Fibroblast of lung (primary cell): ENCODE results near the gene SUPV3L1. TPM values are rescaled to one million over a fixed set of nuclear protein-coding genes. Genes with fewer than 3 reads are reported as not detected.

Experiments used
- DNase-seq, 2 donors: peaks; one replicate each; pipeline versions ENCODE4 v3.0.0 to v3.0.0-alpha.2; 2010; ENCODE audit warnings: low read depth in 2 of 2
- H2AFZ ChIP-seq: 2 replicates; pipeline ENCODE4 v1.5.1; 2012; ENCODE audit warnings: low read length, control low read depth, inconsistent platforms
- H3K27ac ChIP-seq: 2 replicates; pipeline ENCODE4 v1.5.1; 2011; ENCODE audit warnings: low read length, control low read depth; ENCODE audit not compliant: insufficient read depth
- H3K27me3 ChIP-seq: 2 replicates; pipeline ENCODE4 v1.5.1; 2011; ENCODE audit warnings: mild to moderate bottlenecking, low read length; ENCODE audit not compliant: control insufficient read depth, insufficient read depth
- H3K36me3 ChIP-seq: 2 replicates; pipeline ENCODE4 v1.5.1; 2011; ENCODE audit warnings: low read length; ENCODE audit not compliant: control insufficient read depth, insufficient read depth
- H3K4me1 ChIP-seq: 2 replicates; pipeline ENCODE4 v1.5.1; 2011; ENCODE audit warnings: low read length; ENCODE audit not compliant: control insufficient read depth, insufficient read depth; ENCODE audit errors: extremely low read depth
- H3K4me2 ChIP-seq: 2 replicates; pipeline ENCODE4 v1.5.1; 2011; ENCODE audit warnings: low read length, control low read depth; ENCODE audit not compliant: insufficient read depth; ENCODE audit errors: extremely low read depth
- H3K4me3 ChIP-seq, 4 experiments: fragments of 200-600 bp in 1 of 4; sonication (generic) in 1 of 4; replicated peaks in 1 of 4; 2 replicates each; pipeline ENCODE4 v1.5.1; 2011 to 2016; ENCODE audit warnings: low read length in 4 of 4, low read depth in 3 of 4, mild to moderate bottlenecking in 3 of 4, control low read depth in 2 of 4, inconsistent platforms in 1 of 4, mixed read lengths in 1 of 4; ENCODE audit not compliant: insufficient read depth in 1 of 4; ENCODE audit errors: control extremely low read depth in 1 of 4
- H3K79me2 ChIP-seq: 2 replicates; pipeline ENCODE4 v1.5.1; 2012; ENCODE audit warnings: mild to moderate bottlenecking, low read length, inconsistent platforms; ENCODE audit not compliant: control insufficient read depth, insufficient read depth
- H3K9ac ChIP-seq: 2 replicates; pipeline ENCODE4 v1.5.1; 2011; ENCODE audit warnings: mild to moderate bottlenecking, low read length, control low read depth; ENCODE audit not compliant: insufficient read depth
- H3K9me3 ChIP-seq: 2 replicates; pipeline ENCODE4 v1.5.1; 2012; ENCODE audit warnings: low read depth, low read length; ENCODE audit not compliant: control insufficient read depth, insufficient read depth
- H4K20me1 ChIP-seq: 2 replicates; pipeline ENCODE4 v1.5.1; 2011; ENCODE audit warnings: low read length; ENCODE audit not compliant: control insufficient read depth, insufficient read depth; ENCODE audit errors: extremely low read depth
- CTCF ChIP-seq, 2 donors: IDR thresholded peaks in 1 of 2; conservative IDR thresholded peaks in 1 of 2; 1 replicate in 1 of 2; 2 replicates in 1 of 2; pipeline ENCODE4 v1.5.1; 2011 to 2012; ENCODE audit warnings: low read length in 2 of 2, control low read depth in 1 of 2, inconsistent platforms in 1 of 2, low read depth in 1 of 2, mild to moderate bottlenecking in 1 of 2
- EZH2 ChIP-seq: IDR thresholded peaks from 2 replicates; pipeline ENCODE4 v1.5.1; 2012; ENCODE audit warnings: low read length, control low read depth, mild to moderate bottlenecking; ENCODE audit errors: missing control alignments
- polyA plus RNA-seq, 2 donors: library from polyadenylated mRNA; depleted of rRNA in 1 of 2; stranded (reverse) in 1 of 2; unstranded in 1 of 2; fragments of >200 nt; gene quantifications; 2 replicates each; pipeline ENCODE4 v1.2.1, GENCODE V29; 2011 to 2012; ENCODE audit warnings: missing spikeins in 1 of 2
- total RNA-seq: library from RNA; depleted of rRNA; stranded (reverse); fragments of >200 nt; gene quantifications from 2 replicates; pipeline ENCODE4 v1.2.1, GENCODE V29; 2014

The SUPV3L1 gene
- total and polyA plus RNA-seq, 2 donors (not counting 1 experiment from before 2014, with no cell fraction given) = 31.8 to 49.5 TPM

DNA sequence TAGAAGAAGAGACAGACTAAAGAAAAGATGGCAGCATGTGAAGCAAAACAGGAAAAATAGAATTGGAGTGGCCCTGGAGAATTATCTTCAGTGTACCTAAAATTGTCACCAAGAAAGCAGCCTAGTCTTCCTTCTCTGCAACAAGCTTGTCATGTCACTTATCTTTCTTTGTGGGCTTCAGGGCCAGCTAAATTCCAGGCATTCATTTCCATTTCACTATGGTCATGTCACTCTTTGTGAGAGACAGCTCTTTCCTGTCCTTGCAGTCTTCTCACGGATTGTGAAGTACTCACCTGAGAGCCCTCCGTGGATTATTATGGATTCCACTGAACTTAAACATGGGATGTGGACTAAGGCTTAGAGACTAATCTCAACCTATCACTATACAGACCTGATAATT is 31.1 kb downstream of the SUPV3L1 start:
- H3K27ac ChIP-seq = no peak overlapping the region
- TF ChIP-seq CTCF (conservative IDR thresholded peaks at IDR 0.05 in 1 of 2, IDR thresholded peaks at IDR 0.05 in 1 of 2; ENCODE audit: low read depth in 1 of 2, low read length in 2 of 2) (no peak), EZH2 (no peak)
- no peak overlapping the region for H2AFZ ChIP-seq

DNA sequence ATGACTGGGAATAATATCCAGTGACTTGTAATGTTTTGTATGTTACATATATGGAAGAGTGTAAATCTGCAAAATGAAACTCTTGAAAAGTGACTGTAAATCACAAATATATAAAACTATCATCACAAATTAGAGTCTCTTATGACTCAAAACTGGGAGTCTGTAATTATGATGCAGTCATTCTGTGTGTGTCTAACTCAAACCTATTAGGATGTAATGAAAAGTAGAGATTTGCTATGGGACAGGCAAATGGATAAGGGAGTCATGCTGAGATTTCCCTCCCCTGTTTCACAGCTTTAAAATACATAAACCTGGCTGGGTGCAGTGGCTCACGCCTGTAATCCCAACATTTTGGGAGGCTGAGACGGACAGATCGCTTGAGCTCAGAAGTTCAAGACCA is 31.5 kb downstream of the SUPV3L1 start:
- no peak overlapping the region for H3K4me2 ChIP-seq
- H4K20me1 ChIP-seq = no peaks in the 10 kb centered on the region
- TF ChIP-seq CTCF (conservative IDR thresholded peaks at IDR 0.05 in 1 of 2, IDR thresholded peaks at IDR 0.05 in 1 of 2; ENCODE audit: low read depth in 1 of 2, low read length in 2 of 2) (no peak), EZH2 (no peak)
- no peak overlapping the region for H2AFZ ChIP-seq
- no peak overlapping the region for H3K4me3 ChIP-seq
- no peaks in the 10 kb centered on the region for H3K27me3 ChIP-seq
- DNase-seq = no peak
- no peaks in the 10 kb centered on the region for H3K9me3 ChIP-seq
- H3K27ac ChIP-seq = no peak overlapping the region
- H3K36me3 ChIP-seq = peaks cover 2% of the 10 kb centered on the region
- no peak overlapping the region for H3K9ac ChIP-seq
- no peaks in the 10 kb centered on the region for H3K4me1 ChIP-seq
- H3K79me2 ChIP-seq = no peaks in the 10 kb centered on the region

More for the DNA sequence above, 31.1 kb downstream of the SUPV3L1 start:
- Histone ChIP-seq H3K79me2 (no peaks in the 10 kb centered on the region), H3K27me3 (no peaks in the 10 kb centered on the region), H3K4me1 (no peaks in the 10 kb centered on the region), H3K4me2 (no peak overlapping the region), H3K4me3 (no peak overlapping the region), H3K9me3 (no peaks in the 10 kb centered on the region), H3K36me3 (peaks cover 2% of the 10 kb centered on the region), H4K20me1 (no peaks in the 10 kb centered on the region), H3K9ac (no peak overlapping the region)
- no peak for DNase-seq

DNA sequence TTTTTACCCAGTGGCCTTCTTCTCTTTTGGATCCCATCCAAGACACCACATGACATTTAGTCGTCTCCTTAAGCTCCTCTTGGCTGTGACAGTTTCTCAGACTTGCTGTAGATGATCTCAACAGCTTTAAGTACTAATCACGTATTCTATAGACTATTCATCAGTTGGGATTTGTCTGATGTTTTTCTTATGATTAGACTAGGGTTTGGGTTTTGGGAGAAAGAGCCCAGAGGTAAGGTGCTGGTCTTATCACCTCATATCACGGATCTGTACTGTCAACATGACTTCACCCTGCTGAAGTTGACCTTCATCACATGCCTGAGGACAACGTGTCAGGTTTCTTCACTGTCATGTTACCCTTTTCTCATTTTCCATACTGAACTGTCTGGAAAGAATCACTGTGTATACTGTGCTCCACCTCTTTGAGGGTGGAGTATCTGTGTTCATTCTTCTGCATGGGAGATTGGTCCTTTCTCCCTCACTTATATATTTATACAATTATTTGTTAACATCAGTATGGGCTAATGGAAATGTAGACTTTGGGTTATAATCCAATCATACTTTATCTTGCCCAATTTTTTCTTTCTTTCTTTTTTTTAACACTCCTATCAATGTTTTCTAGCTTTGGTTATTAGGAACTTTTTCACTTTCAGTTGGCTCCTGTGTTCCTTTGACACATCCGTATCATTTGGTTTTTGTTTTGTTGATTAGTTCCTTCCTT is 33.7 kb downstream of the SUPV3L1 start:
- DNase-seq = peak in 1 of 2 donors; percentile 65
- no peak overlapping the region for H3K9ac ChIP-seq
- no peaks in the 10 kb centered on the region for H3K79me2 ChIP-seq
- no peak overlapping the region for H3K4me3 ChIP-seq
- H3K36me3 ChIP-seq = no peaks in the 10 kb centered on the region
- no peaks in the 10 kb centered on the region for H3K27me3 ChIP-seq
- H3K27ac ChIP-seq = no peak overlapping the region
- no peaks in the 10 kb centered on the region for H4K20me1 ChIP-seq
- peaks cover 3% of the 10 kb centered on the region for H3K4me1 ChIP-seq
- TF ChIP-seq CTCF (conservative IDR thresholded peaks at IDR 0.05 in 1 of 2, IDR thresholded peaks at IDR 0.05 in 1 of 2; ENCODE audit: low read depth in 1 of 2, low read length in 2 of 2) (no peak), EZH2 (no peak)
- no peaks in the 10 kb centered on the region for H3K9me3 ChIP-seq
- no peak overlapping the region for H3K4me2 ChIP-seq
- no peak overlapping the region for H2AFZ ChIP-seq
